NB4 (cell line): Measurements from ENCODE around the gene KIF3B.
"Not testable (repeated sequence)": the region's sequence is repeated elsewhere in the genome, so short reads cannot be mapped to it uniquely, and the experiment has no call there.

ENCODE experiments used
- DNase-seq: peaks from one replicate; pipeline ENCODE4 v3.0.0; 2010; ENCODE audit warnings: low read depth
- H3K4me3 ChIP-seq: one replicate; pipeline ENCODE4 v1.5.1; 2011; ENCODE audit warnings: mild to moderate bottlenecking, low read depth, low read length, moderate library complexity
- CTCF ChIP-seq: IDR thresholded peaks from one replicate; pipeline ENCODE4 v1.5.1; 2012; ENCODE audit warnings: low read depth, low read length
- MAX ChIP-seq: IDR thresholded peaks from 2 replicates; pipeline ENCODE4 v1.6.1; 2011; ENCODE audit warnings: low read depth, low read length
- MYC ChIP-seq: IDR thresholded peaks from 2 replicates; pipeline ENCODE4 v1.6.1; 2011; ENCODE audit warnings: low read depth, low read length
- POLR2A ChIP-seq: IDR thresholded peaks from 2 replicates; pipeline ENCODE4 v1.6.1; 2011; ENCODE audit warnings: mild to moderate bottlenecking; ENCODE audit not compliant: insufficient read length; ENCODE audit errors: extremely low read depth

KIF3B gene

GRCh38 chr20:32244150-32244823 is 33.2 kb upstream of the KIF3B start:
- no peak for DNase-seq
- no peak overlapping the region for H3K4me3 ChIP-seq
- TF ChIP-seq MAX (no peak), MYC (no peak), POLR2A (no peak), CTCF (no peak)

GRCh38 chr20:32244959-32245358 is 32.5 kb upstream of the KIF3B start:
- no peak overlapping the region for H3K4me3 ChIP-seq
- no peak for DNase-seq
- TF ChIP-seq MYC (no peak), POLR2A (no peak), CTCF (no peak), MAX (no peak)

GRCh38 chr20:32246208-32246607 is 31.2 kb upstream of the KIF3B start:
- not testable (repeated sequence) for H3K4me3 ChIP-seq, DNase-seq

GRCh38 chr20:32248043-32248442 is 29.4 kb upstream of the KIF3B start:
- peak; percentile 77 for DNase-seq
- no peak overlapping the region for H3K4me3 ChIP-seq
- no peak for TF ChIP-seq CTCF
- TF ChIP-seq MYC: no peak
- TF ChIP-seq MAX: no peak
- TF ChIP-seq POLR2A: no peak

GRCh38 chr20:32249030-32249738 is 28.3 kb upstream of the KIF3B start:
- H3K4me3 ChIP-seq: no peak overlapping the region
- TF ChIP-seq POLR2A (no peak), MAX (peak; percentile 64), MYC (peak; percentile 53; the same call in 1 of the 2 replicates), CTCF (peak; percentile 13)
- peak; percentile 81 for DNase-seq

GRCh38 chr20:32251470-32251869 is 26.0 kb upstream of the KIF3B start:
- TF ChIP-seq CTCF: no peak
- TF ChIP-seq MYC: no peak
- no peak for TF ChIP-seq POLR2A
- no peak for TF ChIP-seq MAX
- no peak for DNase-seq
- no peak overlapping the region for H3K4me3 ChIP-seq
